ENCODE measurements around the gene SPRY1.
A peak's percentile ranks its signal among the peaks of the same experiment; 100 is the strongest.

Gene SPRY1

GRCh38 chr4:123386609-123387008 lies 10.0 kb upstream of the SPRY1 start:
- peak; percentile 39 for DNase-seq (ENCODE audit: low read depth)
- H3K4me3 ChIP-seq (ENCODE audit: low read depth, low read length): no peak overlapping the region
- TF ChIP-seq CTCF (conservative IDR thresholded peaks at IDR 0.05; ENCODE audit: low read depth, low read length): no peak

GRCh38 chr4:123390846-123391456 lies 5.6 kb upstream of the SPRY1 start:
- no peak overlapping the region for H3K4me3 ChIP-seq (ENCODE audit: low read depth, low read length)
- peak; percentile 59 for DNase-seq (ENCODE audit: low read depth)
- TF ChIP-seq CTCF (conservative IDR thresholded peaks at IDR 0.05; ENCODE audit: low read depth, low read length): peak; percentile 57

- H3K4me3 ChIP-seq (ENCODE audit: low read depth, low read length): no peak overlapping the region
- no peak for DNase-seq (ENCODE audit: low read depth)
Observed at GRCh38 chr4:123393721-123394120, 2.9 kb upstream of the SPRY1 start.

GRCh38 chr4:123397144-123398065 lies 810 bp downstream of the SPRY1 start:
- peak overlapping the region; percentile 79 for H3K4me3 ChIP-seq (ENCODE audit: low read depth, low read length)
- TF ChIP-seq CTCF (conservative IDR thresholded peaks at IDR 0.05; ENCODE audit: low read depth, low read length): no peak
- DNase-seq (ENCODE audit: low read depth): peak; percentile 58

More at GRCh38 chr4:123393721-123394120, 2.9 kb upstream of the SPRY1 start:
- TF ChIP-seq CTCF (conservative IDR thresholded peaks at IDR 0.05; ENCODE audit: low read depth, low read length): no peak

GRCh38 chr4:123398066-123398852 lies 1.7 kb downstream of the SPRY1 start:
- peak; percentile 75 for DNase-seq (ENCODE audit: low read depth)
- peak; percentile 46 for TF ChIP-seq CTCF (conservative IDR thresholded peaks at IDR 0.05; ENCODE audit: low read depth, low read length)
- H3K4me3 ChIP-seq (ENCODE audit: low read depth, low read length): peak overlapping the region; percentile 79

- peak; percentile 90 for DNase-seq (ENCODE audit: low read depth)
- TF ChIP-seq CTCF (conservative IDR thresholded peaks at IDR 0.05; ENCODE audit: low read depth, low read length): peak; percentile 62
- peak overlapping the region; percentile 79 for H3K4me3 ChIP-seq (ENCODE audit: low read depth, low read length)
Observed at GRCh38 chr4:123398853-123399626, 2.4 kb downstream of the SPRY1 start.
